HCT116 (cell line): ENCODE measurements around the gene GLRX.

Source experiments
- ATF3 ChIP-seq: IDR thresholded peaks from 2 replicates; pipeline ENCODE4 v1.6.1; 2012
- CEBPB ChIP-seq: IDR thresholded peaks from 2 replicates; pipeline ENCODE4 v1.6.1; 2012; ENCODE audit warnings: low read depth
- CTCF ChIP-seq, 3 experiments: fragments of 200-600 bp in 1 of 3; sonication (generic) in 1 of 3; IDR thresholded peaks in 2 of 3; conservative IDR thresholded peaks in 1 of 3; 2 replicates each; pipeline ENCODE4 v1.5.1; 2012 to 2017; ENCODE audit warnings: low read depth in 2 of 3, low read length in 2 of 3, antibody characterized with exemption in 1 of 3, borderline replicate concordance in 1 of 3, control low read depth in 1 of 3, mild to moderate bottlenecking in 1 of 3, mixed read lengths in 1 of 3, mixed run types in 1 of 3, moderate library complexity in 1 of 3; ENCODE audit not compliant: insufficient read depth in 1 of 3
- EGR1 ChIP-seq: IDR thresholded peaks from 2 replicates; pipeline ENCODE4 v1.6.1; 2012; ENCODE audit warnings: low read depth
- EZH2 ChIP-seq: fragments of 200-600 bp; sonication (generic); IDR thresholded peaks from 2 replicates; pipeline ENCODE4 v1.6.1; 2017; ENCODE audit warnings: antibody characterized with exemption, mixed run types
- EZH2phosphoT487 ChIP-seq: fragments of 200-600 bp; IDR thresholded peaks from 2 replicates; pipeline ENCODE4 v1.6.1; 2018; ENCODE audit warnings: antibody characterized with exemption, borderline replicate concordance
- JUND ChIP-seq: IDR thresholded peaks from 2 replicates; pipeline ENCODE4 v1.6.1; 2012
- POLR2A ChIP-seq: IDR thresholded peaks from 2 replicates; pipeline ENCODE4 v1.7.0; 2011; ENCODE audit warnings: borderline replicate concordance; ENCODE audit not compliant: insufficient read depth, insufficient read length; ENCODE audit errors: extremely low read depth
- POLR2AphosphoS5 ChIP-seq: IDR thresholded peaks from 2 replicates; pipeline ENCODE4 v1.6.1; 2011; ENCODE audit warnings: mild to moderate bottlenecking, low read depth, low read length, moderate library complexity
- RAD21 ChIP-seq: IDR thresholded peaks from 2 replicates; pipeline ENCODE4 v1.6.1; 2012; ENCODE audit warnings: low read depth, mild to moderate bottlenecking
- REST ChIP-seq: IDR thresholded peaks from 2 replicates; pipeline ENCODE4 v1.6.1; 2012; ENCODE audit warnings: low read depth
- SP1 ChIP-seq: IDR thresholded peaks from 2 replicates; pipeline ENCODE4 v1.6.1; 2012; ENCODE audit warnings: low read depth
- ZFX ChIP-seq: fragments of 450-650 bp; IDR thresholded peaks from 2 replicates; pipeline ENCODE4 v1.6.1; 2017
- ZNF274 ChIP-seq: fragments of 200-500 bp; sonication (Bioruptor generic); IDR thresholded peaks from 2 replicates; pipeline ENCODE4 v1.6.1; 2014; ENCODE audit warnings: mild to moderate bottlenecking, low read depth, low read length, inconsistent platforms

GRCh38 chr5:95794070-95794516, 28.4 kb downstream of the GLRX start:
- no peak for TF ChIP-seq CEBPB
- no peak for TF ChIP-seq POLR2A
- TF ChIP-seq REST: no peak
- TF ChIP-seq POLR2AphosphoS5: no peak
- no peak for TF ChIP-seq CTCF (IDR thresholded peaks at IDR 0.05 in 2 of 3, conservative IDR thresholded peaks at IDR 0.05 in 1 of 3; ENCODE audit: borderline replicate concordance in 1 of 3, insufficient read depth in 1 of 3, low read depth in 2 of 3, low read length in 2 of 3)
- no peak for TF ChIP-seq ZNF274
- no peak for TF ChIP-seq ATF3
- no peak for TF ChIP-seq RAD21
- no peak for TF ChIP-seq EGR1
- TF ChIP-seq ZFX: no peak
- no peak for TF ChIP-seq EZH2
- no peak for TF ChIP-seq EZH2phosphoT487
- no peak for TF ChIP-seq JUND
- TF ChIP-seq SP1: no peak
